ENCODE data around the gene IRF4.

Gene IRF4

GRCh38 chr6:391559-392440 is at the start of gene IRF4:
TSS of gene IRF4 (plus strand) at chr6:391752. CDS start at chr6:393153, 1,401 bp downstream.
- DNase-seq, result no peak

- DNase-seq, result no peak
These were observed 49.4 kb upstream of the IRF4 start for GRCh38 chr6:341914-342831.

GRCh38 chr6:342832-343179 is 48.7 kb upstream of the IRF4 start:
- DNase-seq, result no peak

GRCh38 chr6:343226-343935 is 48.2 kb upstream of the IRF4 start:
- DNase-seq, result no peak

- no peak for DNase-seq
These were observed 47.4 kb upstream of the IRF4 start for GRCh38 chr6:343960-344815.

- no peak for DNase-seq
These were observed 46.7 kb upstream of the IRF4 start for GRCh38 chr6:344816-345340.

- DNase-seq, result no peak
These were observed 45.7 kb upstream of the IRF4 start for GRCh38 chr6:345747-346385.

- DNase-seq, result no peak
These were observed 45.0 kb upstream of the IRF4 start for GRCh38 chr6:346386-347030.

GRCh38 chr6:347232-347631 is 44.3 kb upstream of the IRF4 start:
- no peak for DNase-seq

GRCh38 chr6:347951-348859 is 43.3 kb upstream of the IRF4 start:
- no peak for DNase-seq

GRCh38 chr6:348860-349396 is 42.6 kb upstream of the IRF4 start:
- DNase-seq, result no peak

GRCh38 chr6:349491-349921 is 42.0 kb upstream of the IRF4 start:
- DNase-seq, result no peak

- no peak for DNase-seq
These were observed 41.2 kb upstream of the IRF4 start for GRCh38 chr6:350371-350770.

GRCh38 chr6:351011-351866 is 40.3 kb upstream of the IRF4 start:
- DNase-seq, result no peak

GRCh38 chr6:351867-352289 is 39.7 kb upstream of the IRF4 start:
- DNase-seq, result no peak

- no peak for DNase-seq
These were observed 39.1 kb upstream of the IRF4 start for GRCh38 chr6:352474-352873.

GRCh38 chr6:352896-353470 is 38.6 kb upstream of the IRF4 start:
- no peak for DNase-seq

Data from OCI-M1 (cell line).